ENCODE results near the gene PRUNE2. TPM values are rescaled to one million over a fixed set of nuclear protein-coding genes. Genes with fewer than 3 reads are reported as not detected.

PRUNE2 gene
- total and polyA plus RNA-seq, 2 experiments from 2014 or later, result 0.46 to 4.1 TPM

- no peak overlapping the region for H3K4me3 ChIP-seq
- H2AFZ ChIP-seq, result peak overlapping the region; percentile 3
- TF ChIP-seq CTCF (IDR thresholded peaks at IDR 0.05; ENCODE audit: poor library complexity), result no peak
- no peak for TF ChIP-seq EZH2 (IDR thresholded peaks at IDR 0.05; ENCODE audit: borderline replicate concordance)
- no peak for TF ChIP-seq EZH2phosphoT487 (IDR thresholded peaks at IDR 0.05; ENCODE audit: low read depth, severe bottlenecking, unreplicated experiment)
- no peaks in the 10 kb centered on the region for H3K27me3 ChIP-seq
- peaks cover 49% of the 10 kb centered on the region for H3K4me1 ChIP-seq (ENCODE audit: insufficient read depth)
- no peaks in the 10 kb centered on the region for H3K9me2 ChIP-seq (replicated peaks; ENCODE audit: insufficient read depth)
- H4K20me1 ChIP-seq (ENCODE audit: insufficient read depth, poor library complexity, severe bottlenecking), result no peaks in the 10 kb centered on the region
- peak overlapping the region; percentile 67 for H3K4me2 ChIP-seq
- WGBS (ENCODE audit: low lambda C conversion rate, missing lambda C conversion rate), result 16% methylated on average over 8 of the region's 8 CpGs
- H3K27ac ChIP-seq, result peak overlapping the region; percentile 73
- H3K9me3 ChIP-seq (ENCODE audit: low read depth), result no peaks in the 10 kb centered on the region
- no peaks in the 10 kb centered on the region for H3K36me3 ChIP-seq (replicated peaks; ENCODE audit: insufficient read depth, low read depth)
- DNase-seq (ENCODE audit: low spot score), result peak; percentile 70
- H3K79me2 ChIP-seq, result no peaks in the 10 kb centered on the region
These were observed 290.7 kb downstream of the PRUNE2 start for GRCh38 chr9:76615177-76615603.

- no peaks in the 10 kb centered on the region for H3K9me3 ChIP-seq (ENCODE audit: low read depth)
- peak; percentile 26 for DNase-seq (ENCODE audit: low spot score)
- no peaks in the 10 kb centered on the region for H4K20me1 ChIP-seq (ENCODE audit: insufficient read depth, poor library complexity, severe bottlenecking)
- H3K4me2 ChIP-seq, result peak overlapping the region; percentile 67
- TF ChIP-seq EZH2 (IDR thresholded peaks at IDR 0.05; ENCODE audit: borderline replicate concordance), result no peak
- no peak for TF ChIP-seq EZH2phosphoT487 (IDR thresholded peaks at IDR 0.05; ENCODE audit: low read depth, severe bottlenecking, unreplicated experiment)
- TF ChIP-seq CTCF (IDR thresholded peaks at IDR 0.05; ENCODE audit: poor library complexity), result no peak
- no peak overlapping the region for H2AFZ ChIP-seq
- no peaks in the 10 kb centered on the region for H3K36me3 ChIP-seq (replicated peaks; ENCODE audit: insufficient read depth, low read depth)
- H3K27me3 ChIP-seq, result no peaks in the 10 kb centered on the region
- no peaks in the 10 kb centered on the region for H3K9me2 ChIP-seq (replicated peaks; ENCODE audit: insufficient read depth)
- no peak overlapping the region for H3K4me3 ChIP-seq
- WGBS (ENCODE audit: low lambda C conversion rate, missing lambda C conversion rate), result 54% methylated on average over 4 of the region's 4 CpGs
- H3K4me1 ChIP-seq (ENCODE audit: insufficient read depth), result peaks cover 59% of the 10 kb centered on the region
- peak overlapping the region; percentile 73 for H3K27ac ChIP-seq
- no peaks in the 10 kb centered on the region for H3K79me2 ChIP-seq
These were observed 291.9 kb downstream of the PRUNE2 start for GRCh38 chr9:76613974-76614373.

GRCh38 chr9:76613150-76613781 lies 292.6 kb downstream of the PRUNE2 start:
- Histone ChIP-seq H3K36me3 (replicated peaks; ENCODE audit: insufficient read depth, low read depth) (no peaks in the 10 kb centered on the region), H3K4me1 (ENCODE audit: insufficient read depth) (peaks cover 55% of the 10 kb centered on the region), H3K4me3 (no peak overlapping the region), H3K4me2 (peak overlapping the region; percentile 67), H4K20me1 (ENCODE audit: insufficient read depth, poor library complexity, severe bottlenecking) (no peaks in the 10 kb centered on the region), H3K79me2 (no peaks in the 10 kb centered on the region), H3K9me3 (ENCODE audit: low read depth) (no peaks in the 10 kb centered on the region), H3K27ac (peak overlapping the region; percentile 73), H3K9me2 (replicated peaks; ENCODE audit: insufficient read depth) (no peaks in the 10 kb centered on the region), H2AFZ (no peak overlapping the region), H3K27me3 (no peaks in the 10 kb centered on the region)
- no peak for TF ChIP-seq CTCF (IDR thresholded peaks at IDR 0.05; ENCODE audit: poor library complexity)
- no peak for DNase-seq (ENCODE audit: low spot score)
- 87% methylated on average over 8 of the region's 8 CpGs for WGBS (ENCODE audit: low lambda C conversion rate, missing lambda C conversion rate)

Measured in hepatocyte (in vitro differentiated cells).